ENCODE measurements around the gene TSPAN7. TPM values are rescaled to one million over a fixed set of nuclear protein-coding genes. Genes with fewer than 3 reads are reported as not detected.

Gene TSPAN7
- total and polyA plus RNA-seq, 2 of the 4 experiments (the other 2 are of a cell fraction): not detected

DNA sequence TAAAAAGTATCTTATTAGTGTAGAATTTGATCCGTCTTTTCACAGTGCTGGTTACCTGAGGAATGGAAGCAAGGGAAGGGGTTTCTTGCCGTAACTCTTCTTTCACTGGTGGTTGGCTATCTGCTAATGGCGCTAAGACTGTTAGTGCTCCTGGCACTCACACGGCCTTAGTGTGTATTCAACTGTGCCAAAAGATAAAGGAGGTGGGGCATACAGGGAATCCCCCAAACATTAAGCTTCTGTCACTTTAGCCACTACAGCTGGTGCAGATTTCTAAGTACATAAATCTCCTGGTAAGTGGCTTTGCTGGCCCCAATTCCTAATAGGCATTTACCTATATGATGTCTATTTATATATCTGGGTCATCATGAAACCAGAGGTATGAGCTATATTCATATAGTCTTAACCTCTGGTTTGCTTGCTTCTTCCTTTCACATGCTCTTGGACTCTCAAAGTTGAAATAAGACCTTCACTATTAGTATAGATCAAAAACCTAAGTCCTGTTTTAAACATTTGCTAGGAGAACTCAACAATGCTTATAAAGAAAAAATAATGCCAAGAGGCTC is 95.1 kb downstream of the TSPAN7 start:
- TF ChIP-seq FOS (IDR thresholded peaks at IDR 0.05; ENCODE audit: low read depth, low read length): no peak
- TF ChIP-seq MAZ (IDR thresholded peaks at IDR 0.05; ENCODE audit: borderline replicate concordance, low read depth, low read length): no peak
- TF ChIP-seq RCOR1 (IDR thresholded peaks at IDR 0.05; ENCODE audit: insufficient replicate concordance, low read length): no peak
- TF ChIP-seq CHD1 (IDR thresholded peaks at IDR 0.05; ENCODE audit: low read depth, low read length): no peak
- TF ChIP-seq CEBPB (IDR thresholded peaks at IDR 0.05; ENCODE audit: low read depth, low read length): no peak
- TF ChIP-seq, protein P1, sequence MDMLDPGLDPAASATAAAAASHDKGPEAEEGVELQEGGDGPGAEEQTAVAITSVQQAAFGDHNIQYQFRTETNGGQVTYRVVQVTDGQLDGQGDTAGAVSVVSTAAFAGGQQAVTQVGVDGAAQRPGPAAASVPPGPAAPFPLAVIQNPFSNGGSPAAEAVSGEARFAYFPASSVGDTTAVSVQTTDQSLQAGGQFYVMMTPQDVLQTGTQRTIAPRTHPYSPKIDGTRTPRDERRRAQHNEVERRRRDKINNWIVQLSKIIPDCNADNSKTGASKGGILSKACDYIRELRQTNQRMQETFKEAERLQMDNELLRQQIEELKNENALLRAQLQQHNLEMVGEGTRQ (IDR thresholded peaks at IDR 0.05; ENCODE audit: low read depth, low read length): no peak
- no peak for TF ChIP-seq MXI1 (IDR thresholded peaks at IDR 0.05; ENCODE audit: borderline replicate concordance, low read depth, low read length)
- TF ChIP-seq, protein P2, sequence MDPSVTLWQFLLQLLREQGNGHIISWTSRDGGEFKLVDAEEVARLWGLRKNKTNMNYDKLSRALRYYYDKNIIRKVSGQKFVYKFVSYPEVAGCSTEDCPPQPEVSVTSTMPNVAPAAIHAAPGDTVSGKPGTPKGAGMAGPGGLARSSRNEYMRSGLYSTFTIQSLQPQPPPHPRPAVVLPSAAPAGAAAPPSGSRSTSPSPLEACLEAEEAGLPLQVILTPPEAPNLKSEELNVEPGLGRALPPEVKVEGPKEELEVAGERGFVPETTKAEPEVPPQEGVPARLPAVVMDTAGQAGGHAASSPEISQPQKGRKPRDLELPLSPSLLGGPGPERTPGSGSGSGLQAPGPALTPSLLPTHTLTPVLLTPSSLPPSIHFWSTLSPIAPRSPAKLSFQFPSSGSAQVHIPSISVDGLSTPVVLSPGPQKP (IDR thresholded peaks at IDR 0.05; ENCODE audit: borderline replicate concordance, low read depth, low read length): no peak
- no peak for TF ChIP-seq BHLHE40 (IDR thresholded peaks at IDR 0.05; ENCODE audit: low read depth, low read length)
- TF ChIP-seq SMC3 (IDR thresholded peaks at IDR 0.05; ENCODE audit: low read depth, low read length): no peak
- no peak for TF ChIP-seq NFE2L2 (IDR thresholded peaks at IDR 0.05; ENCODE audit: low read depth, low read length)
- TF ChIP-seq RAD21 (IDR thresholded peaks at IDR 0.05; ENCODE audit: low read length): no peak
- TF ChIP-seq, protein P3, sequence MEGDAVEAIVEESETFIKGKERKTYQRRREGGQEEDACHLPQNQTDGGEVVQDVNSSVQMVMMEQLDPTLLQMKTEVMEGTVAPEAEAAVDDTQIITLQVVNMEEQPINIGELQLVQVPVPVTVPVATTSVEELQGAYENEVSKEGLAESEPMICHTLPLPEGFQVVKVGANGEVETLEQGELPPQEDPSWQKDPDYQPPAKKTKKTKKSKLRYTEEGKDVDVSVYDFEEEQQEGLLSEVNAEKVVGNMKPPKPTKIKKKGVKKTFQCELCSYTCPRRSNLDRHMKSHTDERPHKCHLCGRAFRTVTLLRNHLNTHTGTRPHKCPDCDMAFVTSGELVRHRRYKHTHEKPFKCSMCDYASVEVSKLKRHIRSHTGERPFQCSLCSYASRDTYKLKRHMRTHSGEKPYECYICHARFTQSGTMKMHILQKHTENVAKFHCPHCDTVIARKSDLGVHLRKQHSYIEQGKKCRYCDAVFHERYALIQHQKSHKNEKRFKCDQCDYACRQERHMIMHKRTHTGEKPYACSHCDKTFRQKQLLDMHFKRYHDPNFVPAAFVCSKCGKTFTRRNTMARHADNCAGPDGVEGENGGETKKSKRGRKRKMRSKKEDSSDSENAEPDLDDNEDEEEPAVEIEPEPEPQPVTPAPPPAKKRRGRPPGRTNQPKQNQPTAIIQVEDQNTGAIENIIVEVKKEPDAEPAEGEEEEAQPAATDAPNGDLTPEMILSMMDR (conservative IDR thresholded peaks at IDR 0.05; ENCODE audit: low read depth, low read length): no peak
- no peak for TF ChIP-seq RFX5 (IDR thresholded peaks at IDR 0.05; ENCODE audit: low read depth, low read length)
- no peak for TF ChIP-seq MAFK (IDR thresholded peaks at IDR 0.05; ENCODE audit: low read depth, low read length)
- no peak for TF ChIP-seq POLR2A (IDR thresholded peaks at IDR 0.05; ENCODE audit: low read depth, low read length)
- CTCF ChIA-PET: no interaction called here
- 20% methylated on average over 1 of the region's 4 CpGs; no CpG with 5 or more reads in 1 of the 2 experiments for WGBS, 2 experiments (ENCODE audit: extremely low coverage in 2 of 2, insufficient read length in 1 of 2)
- Histone ChIP-seq H2BK20ac (ENCODE audit: low read depth, low read length) (no peak overlapping the region), H2BK120ac (ENCODE audit: low read depth, low read length) (no peak overlapping the region), H3K9me3 (ENCODE audit: control insufficient read depth, insufficient read depth, low read length) (no peaks in the 10 kb centered on the region), H2BK5ac (ENCODE audit: low read depth, low read length, poor library complexity, severe bottlenecking) (no peak overlapping the region), H4K5ac (ENCODE audit: low read depth, low read length) (no peak overlapping the region), H3K4ac (ENCODE audit: low read depth, low read length) (no peak overlapping the region), H2AK5ac (ENCODE audit: low read depth, low read length) (no peak overlapping the region), H3K27me3 (ENCODE audit: control insufficient read depth, insufficient read depth, low read length) (peaks cover 9% of the 10 kb centered on the region), H2AK9ac (replicated peaks; ENCODE audit: low read depth, low read length, poor library complexity) (no peak overlapping the region), H4K20me1 (ENCODE audit: insufficient read depth, low read length) (no peaks in the 10 kb centered on the region; the same call in 1 of the 2 replicates), H3K23ac (ENCODE audit: low read depth, low read length) (no peak overlapping the region), H3K4me2 (ENCODE audit: low read depth, low read length) (no peak overlapping the region), H3K4me3 (ENCODE audit: insufficient read depth, low read depth, low read length) (no peak overlapping the region), H3K27ac (ENCODE audit: insufficient read depth, low read length) (no peak overlapping the region), H4K8ac (ENCODE audit: low read depth in 2 of 2, low read length in 2 of 2) (no peak overlapping the region), H3K36me3 (ENCODE audit: control insufficient read depth, insufficient read depth, low read length) (no peaks in the 10 kb centered on the region), H2BK15ac (ENCODE audit: low read depth, low read length) (no peak overlapping the region), H3K9ac (ENCODE audit: low read depth, low read length) (no peak overlapping the region), H3K14ac (replicated peaks; ENCODE audit: low read depth, low read length) (no peak overlapping the region), H3K9me1 (ENCODE audit: insufficient read depth, low read length) (no peaks in the 10 kb centered on the region), H3K79me1 (ENCODE audit: low read depth in 1 of 2, low read length in 2 of 2) (no peaks in the 10 kb centered on the region), H4K91ac (ENCODE audit: insufficient read depth, low read depth, low read length) (no peak overlapping the region), H3K18ac (ENCODE audit: low read depth, low read length) (no peak overlapping the region), H3K56ac (ENCODE audit: extremely low read depth, insufficient read depth, low read length) (no peak overlapping the region), H3K4me1 (ENCODE audit: control insufficient read depth, insufficient read depth, low read length) (no peaks in the 10 kb centered on the region), H2AFZ (replicated peaks; ENCODE audit: low read length, poor library complexity) (no peak overlapping the region)
- dilution Hi-C loops (cut with HindIII; ENCODE audit: low sequenced_read_pairs, unreplicated experiment): no loop called here
- ATAC-seq (ENCODE audit: low read depth): no peak
- intact Hi-C loops (cut with micrococcal nuclease): no loop called here
- BruUV-seq (replicated peaks): no TSS peak
- DNase-seq: no peak
- in situ Hi-C loops (cut with MboI; ENCODE audit: low sequenced_read_pairs): no loop called here
- POLR2A ChIA-PET (ENCODE audit: unreplicated experiment): no interaction called here

All from IMR-90 (cell line).